Stimulated activated CD8-positive, alpha-beta memory T cell treated with anti-CD3 and anti-CD28 coated beads, Interleukin-15, amount 100 ng/mL, for 4 hours (primary cell): Measurements from ENCODE around the gene UQCR11.
"Not testable (repeated sequence)": the region's sequence is repeated elsewhere in the genome, so short reads cannot be mapped to it uniquely, and the experiment has no call there.

Experiments used
- DNase-seq, 2 donors: peaks; one replicate each; pipeline ENCODE4 v3.0.0-alpha.2; 2020; ENCODE audit warnings: low read depth in 2 of 2

Gene UQCR11

GRCh38 chr19:1605236-1606137 lies at the start of gene UQCR11:
TSS of gene UQCR11 (minus strand) at chr19:1605462. CDS start at chr19:1605409, 53 bp downstream.
- DNase-seq = peak; percentile 84 to 88

- no peak for DNase-seq
Measured at GRCh38 chr19:1654178-1654792, 49.0 kb upstream of the UQCR11 start.

GRCh38 chr19:1653300-1653628 lies 48.0 kb upstream of the UQCR11 start:
- DNase-seq = no peak

- DNase-seq = peak; percentile 95 to 98
Measured at GRCh38 chr19:1652471-1653299, 47.4 kb upstream of the UQCR11 start, which contains the start of gene TCF3. TSS of gene TCF3 (minus strand) at chr19:1652615. CDS start at chr19:1650248, 2,367 bp downstream.

- DNase-seq = peak in 1 of 2 donors; percentile 34
Measured at GRCh38 chr19:1651568-1652291, 46.5 kb upstream of the UQCR11 start.

- peak; percentile 52 to 59 for DNase-seq
Measured at GRCh38 chr19:1650650-1651567, 45.6 kb upstream of the UQCR11 start.

GRCh38 chr19:1649706-1650649 lies 44.7 kb upstream of the UQCR11 start:
- no peak for DNase-seq

- no peak for DNase-seq
Measured at GRCh38 chr19:1648920-1649541, 43.8 kb upstream of the UQCR11 start.

- no peak for DNase-seq
Measured at GRCh38 chr19:1648459-1648849, 43.2 kb upstream of the UQCR11 start.

GRCh38 chr19:1647501-1648458 lies 42.5 kb upstream of the UQCR11 start:
- no peak for DNase-seq

GRCh38 chr19:1646659-1647453 lies 41.6 kb upstream of the UQCR11 start:
- DNase-seq = no peak

- no peak for DNase-seq
Measured at GRCh38 chr19:1646149-1646548, 40.9 kb upstream of the UQCR11 start.

GRCh38 chr19:1645299-1645698 lies 40.0 kb upstream of the UQCR11 start:
- DNase-seq = no peak

GRCh38 chr19:1644070-1644469 lies 38.8 kb upstream of the UQCR11 start:
- DNase-seq = no peak

GRCh38 chr19:1640893-1641448 lies 35.7 kb upstream of the UQCR11 start:
- DNase-seq = not testable (repeated sequence)
